RWPE2 (cell line): ENCODE measurements around the gene PARVB.

Experiments used
- ATAC-seq: fragments of 200-7000 bp; cut with Tn5 transposase; 3 replicates; pipeline ENCODE4 v1.9.1; 2021; ENCODE audit warnings: low read depth
- DNase-seq: peaks from one replicate; pipeline ENCODE4 v3.0.0-alpha.2; 2020; ENCODE audit warnings: low spot score
- H3K27ac ChIP-seq: fragments of 450-650 bp; 2 replicates; pipeline ENCODE4 v1.5.1; 2017; ENCODE audit warnings: mild to moderate bottlenecking; ENCODE audit not compliant: poor library complexity, severe bottlenecking
- H3K27me3 ChIP-seq: fragments of 250-450 bp; sonication (Bioruptor Pico); 2 replicates; pipeline ENCODE4 v1.5.1; 2021; ENCODE audit warnings: mild to moderate bottlenecking, moderate library complexity; ENCODE audit not compliant: insufficient read depth, poor library complexity, severe bottlenecking
- H3K36me3 ChIP-seq: fragments of 250-450 bp; sonication (Bioruptor Pico); 2 replicates; pipeline ENCODE4 v1.5.1; 2020; ENCODE audit warnings: low read depth, mild to moderate bottlenecking, moderate library complexity
- H3K4me1 ChIP-seq: fragments of 250-450 bp; sonication (Bioruptor Pico); 2 replicates; pipeline ENCODE4 v1.5.1; 2021; ENCODE audit warnings: mild to moderate bottlenecking, moderate library complexity; ENCODE audit not compliant: insufficient read depth, poor library complexity, severe bottlenecking
- H3K4me3 ChIP-seq: fragments of 250-450 bp; sonication (Bioruptor Pico); 2 replicates; pipeline ENCODE4 v1.5.1; 2021; ENCODE audit warnings: mild to moderate bottlenecking, moderate library complexity; ENCODE audit not compliant: severe bottlenecking
- H3K9me3 ChIP-seq: fragments of 250-450 bp; sonication (Bioruptor Pico); 2 replicates; pipeline ENCODE4 v1.5.1; 2021; ENCODE audit warnings: mild to moderate bottlenecking, moderate library complexity; ENCODE audit not compliant: severe bottlenecking
- TF ChIP-seq, protein P1 (sequence below): fragments of 450-650 bp; IDR thresholded peaks from one replicate; pipeline ENCODE4 v1.5.1; 2017; ENCODE audit warnings: mild to moderate bottlenecking, moderate library complexity; ENCODE audit not compliant: poor library complexity, severe bottlenecking

PARVB gene

DNA sequence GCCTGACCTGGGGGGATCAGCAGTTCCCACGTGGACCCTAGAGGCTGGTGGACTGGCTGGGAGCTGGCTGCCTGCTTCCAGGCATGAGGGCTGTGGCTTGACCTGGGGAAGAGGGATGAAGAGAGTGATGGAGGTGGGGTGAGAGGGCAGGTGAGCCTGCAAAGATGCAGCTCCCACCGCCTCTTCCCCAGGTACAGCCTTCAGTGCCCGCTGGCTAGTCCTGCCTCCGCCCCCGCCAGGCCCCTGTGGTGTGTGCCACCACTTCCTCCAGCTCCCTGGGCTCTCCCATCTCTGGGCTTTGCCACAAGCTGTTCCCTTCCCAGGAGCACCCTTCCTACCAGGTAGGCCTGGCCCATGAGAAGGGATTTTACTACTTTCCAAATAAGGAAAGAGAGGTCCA, 175.8 kb downstream of the PARVB start:
- TF ChIP-seq, protein P1, sequence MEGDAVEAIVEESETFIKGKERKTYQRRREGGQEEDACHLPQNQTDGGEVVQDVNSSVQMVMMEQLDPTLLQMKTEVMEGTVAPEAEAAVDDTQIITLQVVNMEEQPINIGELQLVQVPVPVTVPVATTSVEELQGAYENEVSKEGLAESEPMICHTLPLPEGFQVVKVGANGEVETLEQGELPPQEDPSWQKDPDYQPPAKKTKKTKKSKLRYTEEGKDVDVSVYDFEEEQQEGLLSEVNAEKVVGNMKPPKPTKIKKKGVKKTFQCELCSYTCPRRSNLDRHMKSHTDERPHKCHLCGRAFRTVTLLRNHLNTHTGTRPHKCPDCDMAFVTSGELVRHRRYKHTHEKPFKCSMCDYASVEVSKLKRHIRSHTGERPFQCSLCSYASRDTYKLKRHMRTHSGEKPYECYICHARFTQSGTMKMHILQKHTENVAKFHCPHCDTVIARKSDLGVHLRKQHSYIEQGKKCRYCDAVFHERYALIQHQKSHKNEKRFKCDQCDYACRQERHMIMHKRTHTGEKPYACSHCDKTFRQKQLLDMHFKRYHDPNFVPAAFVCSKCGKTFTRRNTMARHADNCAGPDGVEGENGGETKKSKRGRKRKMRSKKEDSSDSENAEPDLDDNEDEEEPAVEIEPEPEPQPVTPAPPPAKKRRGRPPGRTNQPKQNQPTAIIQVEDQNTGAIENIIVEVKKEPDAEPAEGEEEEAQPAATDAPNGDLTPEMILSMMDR, result no peak
- no peak overlapping the region for H3K4me3 ChIP-seq
- no peaks in the 10 kb centered on the region for H3K36me3 ChIP-seq
- peaks cover 44% of the 10 kb centered on the region for H3K27me3 ChIP-seq
- ATAC-seq, result no peak
- no peak for DNase-seq
- no peak overlapping the region for H3K27ac ChIP-seq
- H3K4me1 ChIP-seq, result no peaks in the 10 kb centered on the region
- H3K9me3 ChIP-seq, result no peaks in the 10 kb centered on the region

DNA sequence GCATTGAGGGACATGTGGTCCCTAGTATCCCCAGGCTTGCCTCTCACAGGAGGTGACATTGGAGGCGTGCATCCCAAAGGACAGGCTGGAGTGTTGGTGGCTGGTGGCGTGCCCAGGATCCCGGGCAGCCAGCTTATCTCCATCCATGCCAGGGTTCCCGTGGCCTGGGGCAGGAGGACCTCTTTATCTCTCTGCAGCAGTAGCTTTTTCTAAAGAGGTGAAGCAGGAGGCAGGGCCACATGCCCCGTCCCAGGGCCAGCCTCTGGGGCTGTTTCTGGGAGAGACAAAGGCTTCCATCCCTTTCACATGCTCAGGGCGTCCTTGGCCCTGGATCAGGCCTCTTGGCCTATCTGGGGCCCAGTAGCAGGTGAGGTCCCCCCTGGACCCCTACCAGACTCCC, 176.3 kb downstream of the PARVB start:
- Histone ChIP-seq H3K4me1 (no peaks in the 10 kb centered on the region), H3K27me3 (peaks cover 38% of the 10 kb centered on the region), H3K4me3 (no peak overlapping the region), H3K36me3 (no peaks in the 10 kb centered on the region), H3K9me3 (no peaks in the 10 kb centered on the region), H3K27ac (no peak overlapping the region)
- TF ChIP-seq, protein P1, result no peak
- DNase-seq (no peak), ATAC-seq (no peak)

DNA sequence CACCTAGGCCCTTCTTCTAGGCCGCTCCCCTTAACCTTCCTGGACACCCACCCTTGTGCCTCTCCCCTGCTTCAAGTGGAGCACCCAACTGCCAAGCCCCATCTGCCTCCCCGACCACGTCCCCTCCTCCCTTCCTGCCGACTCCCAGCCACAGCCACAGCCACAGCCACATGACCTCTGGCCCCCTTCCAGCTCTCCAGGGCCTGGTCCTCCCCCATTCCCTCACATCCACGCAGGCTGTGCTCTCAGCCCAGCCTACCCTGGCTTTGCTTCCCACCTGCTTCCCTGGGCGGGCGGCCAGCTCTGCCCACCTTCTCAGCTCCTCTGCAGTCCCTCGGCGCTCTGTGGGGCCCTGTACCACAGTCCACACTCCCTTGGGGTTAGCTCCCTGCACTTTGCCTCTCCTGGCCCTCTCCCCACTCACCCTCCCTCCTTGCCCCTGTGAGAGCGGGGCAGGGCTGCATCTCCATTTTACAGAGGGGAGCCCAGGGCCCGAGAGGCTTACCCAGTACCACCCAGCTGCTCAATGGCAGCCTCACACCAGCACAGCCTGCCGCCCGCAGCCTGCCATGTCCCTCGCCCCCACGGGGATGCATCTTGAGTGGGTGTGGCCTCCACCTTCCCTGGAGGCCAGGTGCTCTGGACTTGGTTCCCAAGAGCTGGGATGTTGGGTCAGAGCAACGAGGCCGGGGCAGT, 176.9 kb downstream of the PARVB start:
- H3K9me3 ChIP-seq, result no peaks in the 10 kb centered on the region
- TF ChIP-seq, protein P1, result no peak
- ATAC-seq, result no peak
- H3K36me3 ChIP-seq, result no peaks in the 10 kb centered on the region
- H3K4me3 ChIP-seq, result no peak overlapping the region
- no peak for DNase-seq
- H3K27me3 ChIP-seq, result peaks cover 32% of the 10 kb centered on the region
- H3K4me1 ChIP-seq, result no peaks in the 10 kb centered on the region
- H3K27ac ChIP-seq, result no peak overlapping the region

DNA sequence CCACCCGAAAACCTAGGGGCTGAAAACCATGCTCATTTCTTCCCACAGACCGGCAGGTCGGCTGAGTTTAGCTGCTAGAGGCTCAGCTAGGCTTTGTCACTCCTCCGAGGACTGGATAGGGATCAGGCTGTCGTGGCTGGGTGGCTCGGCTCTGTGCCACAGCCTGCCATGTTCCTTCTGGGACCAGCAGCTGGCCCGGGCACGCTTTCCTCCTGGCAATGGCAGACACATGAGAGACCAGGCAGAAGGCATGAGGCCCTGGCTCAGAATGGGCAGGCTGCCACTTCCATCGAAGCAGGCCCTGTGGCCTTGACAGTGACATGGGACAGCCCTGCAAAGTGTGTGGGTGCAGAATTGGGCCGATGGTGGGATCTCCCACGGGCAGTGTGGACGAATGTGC, 177.6 kb downstream of the PARVB start:
- no peak for DNase-seq
- H3K4me1 ChIP-seq, result no peaks in the 10 kb centered on the region
- no peaks in the 10 kb centered on the region for H3K36me3 ChIP-seq
- H3K27me3 ChIP-seq, result peaks cover 26% of the 10 kb centered on the region
- no peak for ATAC-seq
- H3K4me3 ChIP-seq, result no peak overlapping the region
- H3K9me3 ChIP-seq, result no peaks in the 10 kb centered on the region
- H3K27ac ChIP-seq, result no peak overlapping the region
- TF ChIP-seq, protein P1, result no peak

DNA sequence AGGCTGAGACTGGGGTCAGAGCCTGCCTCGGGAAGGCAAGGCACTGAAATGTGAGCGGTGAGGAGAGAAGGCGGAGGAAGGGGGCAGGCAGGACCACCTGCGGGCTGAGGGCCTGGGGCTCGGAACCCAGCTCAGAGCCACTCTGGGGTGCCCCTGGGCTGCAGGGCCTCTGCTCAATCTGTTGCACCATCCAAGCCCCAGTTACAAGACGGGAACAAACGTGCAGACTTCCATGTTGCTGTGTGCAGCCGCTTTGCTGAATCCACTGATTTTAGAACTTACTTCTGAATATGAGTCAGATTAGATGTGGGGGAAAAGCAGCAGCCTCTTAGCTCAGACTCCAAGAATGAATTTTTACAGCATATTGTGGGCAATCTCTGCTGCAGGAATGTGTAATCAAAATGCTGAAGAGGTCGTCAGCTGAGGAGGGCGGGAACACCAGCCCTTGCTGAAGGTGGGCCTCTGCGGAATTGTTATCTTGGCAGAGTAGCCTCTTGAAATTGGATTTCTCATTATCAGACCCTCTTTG, 178.2 kb downstream of the PARVB start:
- H3K27me3 ChIP-seq, result peaks cover 19% of the 10 kb centered on the region
- H3K9me3 ChIP-seq, result no peaks in the 10 kb centered on the region
- H3K4me3 ChIP-seq, result no peak overlapping the region
- no peak for ATAC-seq
- no peak for DNase-seq
- H3K27ac ChIP-seq, result no peak overlapping the region
- H3K4me1 ChIP-seq, result no peaks in the 10 kb centered on the region
- no peaks in the 10 kb centered on the region for H3K36me3 ChIP-seq
- TF ChIP-seq, protein P1, result no peak
